HG03064 (cell line): Measurements from ENCODE around the gene HEPACAM2.

ENCODE experiments used
- ATAC-seq: cut with Tn5 transposase; IDR thresholded peaks from one replicate; pipeline ENCODE4 v1.9.1; 2021; ENCODE audit warnings: low read depth; ENCODE audit not compliant: unreplicated experiment

HEPACAM2 gene

GRCh38 chr7:93203496-93203895 lies 22.8 kb downstream of the HEPACAM2 start:
- ATAC-seq: no peak

- no peak for ATAC-seq
Measured at GRCh38 chr7:93202594-93203250, 23.5 kb downstream of the HEPACAM2 start.

- ATAC-seq: no peak
Measured at GRCh38 chr7:93198472-93198871, 27.8 kb downstream of the HEPACAM2 start.

- no peak for ATAC-seq
Measured at GRCh38 chr7:93196336-93196735, 29.9 kb downstream of the HEPACAM2 start.

- no peak for ATAC-seq
Measured at GRCh38 chr7:93194386-93194785, 31.9 kb downstream of the HEPACAM2 start.

- ATAC-seq: no peak
Measured at GRCh38 chr7:93188870-93189634, 37.2 kb downstream of the HEPACAM2 start.

- no peak for ATAC-seq
Measured at GRCh38 chr7:93185303-93186027, 40.8 kb downstream of the HEPACAM2 start.

GRCh38 chr7:93179173-93179572 lies 47.1 kb downstream of the HEPACAM2 start:
- no peak for ATAC-seq

- no peak for ATAC-seq
Measured at GRCh38 chr7:93178213-93178612, 48.1 kb downstream of the HEPACAM2 start.

GRCh38 chr7:93176992-93177580 lies 49.2 kb downstream of the HEPACAM2 start:
- no peak for ATAC-seq

- ATAC-seq: no peak
Measured at GRCh38 chr7:93175219-93175618, 51.0 kb downstream of the HEPACAM2 start.

- no peak for ATAC-seq
Measured at GRCh38 chr7:93172683-93173082, 53.6 kb downstream of the HEPACAM2 start.

- no peak for ATAC-seq
Measured at GRCh38 chr7:93171606-93172226, 54.6 kb downstream of the HEPACAM2 start.

- ATAC-seq: peak; percentile 96
Measured at GRCh38 chr7:93165447-93165846, 60.8 kb downstream of the HEPACAM2 start.

- ATAC-seq: no peak
Measured at GRCh38 chr7:93164766-93165165, 61.5 kb downstream of the HEPACAM2 start.

- no peak for ATAC-seq
Measured at GRCh38 chr7:93161181-93161762, 65.0 kb downstream of the HEPACAM2 start.

- no peak for ATAC-seq
Measured at GRCh38 chr7:93160410-93160809, 65.9 kb downstream of the HEPACAM2 start.

GRCh38 chr7:93159490-93159889 lies 66.8 kb downstream of the HEPACAM2 start:
- ATAC-seq: no peak

- no peak for ATAC-seq
Measured at GRCh38 chr7:93156884-93157283, 69.4 kb downstream of the HEPACAM2 start.

GRCh38 chr7:93150200-93150835 lies 76.0 kb downstream of the HEPACAM2 start:
- ATAC-seq: no peak
